NT2/D1 (cell line): ENCODE data around the gene VRK1.

ENCODE experiments used
- SUZ12 ChIP-seq: IDR thresholded peaks from 2 replicates; pipeline ENCODE4 v1.6.1; 2011; ENCODE audit not compliant: insufficient read length, insufficient read depth; ENCODE audit errors: extremely low read depth
- YY1 ChIP-seq: IDR thresholded peaks from 2 replicates; pipeline ENCODE4 v1.6.1; 2011; ENCODE audit not compliant: insufficient read length, insufficient read depth
- ZNF274 ChIP-seq: IDR thresholded peaks from 2 replicates; pipeline ENCODE4 v1.6.1; 2011; ENCODE audit warnings: mild to moderate bottlenecking, low read depth, low read length

GRCh38 chr14:96811265-96811664 lies 14.1 kb downstream of the VRK1 start:
- TF ChIP-seq ZNF274 (no peak), YY1 (no peak), SUZ12 (no peak)
